ENCODE measurements around the gene OBSCN. TPM values are rescaled to one million over a fixed set of nuclear protein-coding genes. Genes with fewer than 3 reads are reported as not detected.

The OBSCN gene

DNA sequence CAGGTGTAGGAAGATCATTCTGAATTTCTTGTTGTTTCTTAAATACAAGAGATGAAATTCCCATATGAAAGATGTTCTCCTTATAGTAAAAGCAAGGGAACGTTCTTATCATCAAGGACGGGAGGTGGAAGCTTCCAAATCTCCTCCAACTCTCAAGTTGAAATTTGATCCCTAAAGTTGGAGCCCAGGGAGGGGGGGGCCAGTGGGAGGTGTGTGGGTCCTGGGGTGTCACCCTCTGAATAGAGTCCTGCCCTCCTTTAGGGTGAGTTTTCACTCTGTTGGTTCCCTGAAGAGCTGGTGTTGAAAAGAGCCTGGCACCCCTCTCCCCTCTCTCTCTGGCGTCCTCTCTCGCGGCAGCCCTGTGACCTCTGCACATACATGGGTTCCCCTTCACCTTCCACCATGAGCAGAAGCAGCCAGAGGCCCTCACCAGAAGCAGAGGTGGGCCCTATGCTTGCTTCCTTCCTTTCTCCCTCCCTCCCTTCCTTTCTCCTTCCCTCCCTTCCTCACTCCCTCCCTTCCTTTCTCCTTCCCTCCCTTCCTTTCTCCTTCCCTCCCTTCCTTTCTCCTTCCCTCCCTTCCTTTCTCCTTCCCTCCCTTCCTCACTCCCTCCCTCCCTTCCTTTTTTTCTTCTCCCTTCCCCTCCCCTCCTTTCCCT, 218.8 kb downstream of the OBSCN start:
- TF ChIP-seq, protein P1, sequence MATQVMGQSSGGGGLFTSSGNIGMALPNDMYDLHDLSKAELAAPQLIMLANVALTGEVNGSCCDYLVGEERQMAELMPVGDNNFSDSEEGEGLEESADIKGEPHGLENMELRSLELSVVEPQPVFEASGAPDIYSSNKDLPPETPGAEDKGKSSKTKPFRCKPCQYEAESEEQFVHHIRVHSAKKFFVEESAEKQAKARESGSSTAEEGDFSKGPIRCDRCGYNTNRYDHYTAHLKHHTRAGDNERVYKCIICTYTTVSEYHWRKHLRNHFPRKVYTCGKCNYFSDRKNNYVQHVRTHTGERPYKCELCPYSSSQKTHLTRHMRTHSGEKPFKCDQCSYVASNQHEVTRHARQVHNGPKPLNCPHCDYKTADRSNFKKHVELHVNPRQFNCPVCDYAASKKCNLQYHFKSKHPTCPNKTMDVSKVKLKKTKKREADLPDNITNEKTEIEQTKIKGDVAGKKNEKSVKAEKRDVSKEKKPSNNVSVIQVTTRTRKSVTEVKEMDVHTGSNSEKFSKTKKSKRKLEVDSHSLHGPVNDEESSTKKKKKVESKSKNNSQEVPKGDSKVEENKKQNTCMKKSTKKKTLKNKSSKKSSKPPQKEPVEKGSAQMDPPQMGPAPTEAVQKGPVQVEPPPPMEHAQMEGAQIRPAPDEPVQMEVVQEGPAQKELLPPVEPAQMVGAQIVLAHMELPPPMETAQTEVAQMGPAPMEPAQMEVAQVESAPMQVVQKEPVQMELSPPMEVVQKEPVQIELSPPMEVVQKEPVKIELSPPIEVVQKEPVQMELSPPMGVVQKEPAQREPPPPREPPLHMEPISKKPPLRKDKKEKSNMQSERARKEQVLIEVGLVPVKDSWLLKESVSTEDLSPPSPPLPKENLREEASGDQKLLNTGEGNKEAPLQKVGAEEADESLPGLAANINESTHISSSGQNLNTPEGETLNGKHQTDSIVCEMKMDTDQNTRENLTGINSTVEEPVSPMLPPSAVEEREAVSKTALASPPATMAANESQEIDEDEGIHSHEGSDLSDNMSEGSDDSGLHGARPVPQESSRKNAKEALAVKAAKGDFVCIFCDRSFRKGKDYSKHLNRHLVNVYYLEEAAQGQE (IDR thresholded peaks at IDR 0.05; ENCODE audit: insufficient replicate concordance, low read depth), result no peak
- TF ChIP-seq POLR2AphosphoS5 (IDR thresholded peaks at IDR 0.05; ENCODE audit: low read depth), result no peak
- TF ChIP-seq, protein P2, sequence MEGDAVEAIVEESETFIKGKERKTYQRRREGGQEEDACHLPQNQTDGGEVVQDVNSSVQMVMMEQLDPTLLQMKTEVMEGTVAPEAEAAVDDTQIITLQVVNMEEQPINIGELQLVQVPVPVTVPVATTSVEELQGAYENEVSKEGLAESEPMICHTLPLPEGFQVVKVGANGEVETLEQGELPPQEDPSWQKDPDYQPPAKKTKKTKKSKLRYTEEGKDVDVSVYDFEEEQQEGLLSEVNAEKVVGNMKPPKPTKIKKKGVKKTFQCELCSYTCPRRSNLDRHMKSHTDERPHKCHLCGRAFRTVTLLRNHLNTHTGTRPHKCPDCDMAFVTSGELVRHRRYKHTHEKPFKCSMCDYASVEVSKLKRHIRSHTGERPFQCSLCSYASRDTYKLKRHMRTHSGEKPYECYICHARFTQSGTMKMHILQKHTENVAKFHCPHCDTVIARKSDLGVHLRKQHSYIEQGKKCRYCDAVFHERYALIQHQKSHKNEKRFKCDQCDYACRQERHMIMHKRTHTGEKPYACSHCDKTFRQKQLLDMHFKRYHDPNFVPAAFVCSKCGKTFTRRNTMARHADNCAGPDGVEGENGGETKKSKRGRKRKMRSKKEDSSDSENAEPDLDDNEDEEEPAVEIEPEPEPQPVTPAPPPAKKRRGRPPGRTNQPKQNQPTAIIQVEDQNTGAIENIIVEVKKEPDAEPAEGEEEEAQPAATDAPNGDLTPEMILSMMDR (IDR thresholded peaks at IDR 0.05; ENCODE audit: insufficient read depth, low read length), result no peak
- no peak for TF ChIP-seq SPI1 (IDR thresholded peaks at IDR 0.05; ENCODE audit: borderline replicate concordance, low read depth)
- TF ChIP-seq GABPA (IDR thresholded peaks at IDR 0.05; ENCODE audit: low read depth), result no peak
- no peak for DNase-seq (ENCODE audit: low read depth in 1 of 2, low spot score in 1 of 2)
- no peak overlapping the region for H3K4me3 ChIP-seq (replicated peaks; ENCODE audit: insufficient read depth, low read length)

DNA sequence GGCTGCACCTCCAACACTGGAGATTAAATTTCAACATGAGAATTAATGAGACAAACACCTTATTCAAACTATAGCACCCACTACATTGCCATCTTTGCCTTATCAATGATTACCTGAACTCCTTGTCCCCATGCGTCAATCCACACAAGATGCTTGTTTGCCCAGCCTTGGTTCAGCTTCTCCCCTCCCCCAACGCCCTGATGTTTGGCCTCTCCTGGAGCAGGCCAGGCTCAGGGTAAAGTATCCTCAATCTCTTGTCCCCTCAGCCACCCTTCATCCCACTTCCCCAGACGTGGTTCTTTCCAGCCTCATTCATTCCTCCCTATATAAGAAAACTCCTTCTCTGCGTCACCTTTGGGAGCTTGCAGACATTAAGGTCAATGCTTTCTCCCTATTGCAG, 220.6 kb downstream of the OBSCN start:
- DNase-seq (ENCODE audit: low read depth in 1 of 2, low spot score in 1 of 2), result no peak
- TF ChIP-seq, protein P2 (IDR thresholded peaks at IDR 0.05; ENCODE audit: insufficient read depth, low read length), result no peak
- TF ChIP-seq, protein P1 (IDR thresholded peaks at IDR 0.05; ENCODE audit: insufficient replicate concordance, low read depth), result no peak
- TF ChIP-seq SPI1 (IDR thresholded peaks at IDR 0.05; ENCODE audit: borderline replicate concordance, low read depth) (no peak), POLR2AphosphoS5 (IDR thresholded peaks at IDR 0.05; ENCODE audit: low read depth) (no peak), GABPA (IDR thresholded peaks at IDR 0.05; ENCODE audit: low read depth) (no peak)
- H3K4me3 ChIP-seq (replicated peaks; ENCODE audit: insufficient read depth, low read length), result no peak overlapping the region
- H3K27ac ChIP-seq (replicated peaks), result no peak overlapping the region
- peaks cover 6% of the 10 kb centered on the region for H3K27me3 ChIP-seq (ENCODE audit: insufficient read depth, poor library complexity, severe bottlenecking)

More for the DNA sequence above, 218.8 kb downstream of the OBSCN start:
- Histone ChIP-seq H3K27ac (replicated peaks) (no peak overlapping the region), H3K27me3 (ENCODE audit: insufficient read depth, poor library complexity, severe bottlenecking) (no peaks in the 10 kb centered on the region)

Small RNA genes within 50 kb of the gene (microRNA-seq; reads per million reads assigned to microRNA genes)
- not detected for gene MIR6742

Data from HL-60 (cell line).